HepG2 (cell line): ENCODE measurements around the gene RAPGEF6. TPM values are rescaled to one million over a fixed set of nuclear protein-coding genes. Genes with fewer than 3 reads are reported as not detected.
"Not testable (repeated sequence)": the region's sequence is repeated elsewhere in the genome, so short reads cannot be mapped to it uniquely, and the experiment has no call there.

Experiments used
- ATAC-seq: fragments of 200-7000 bp; cut with Tn5 transposase; 3 replicates; pipeline ENCODE4 v1.9.1; 2020; ENCODE audit warnings: mild to moderate bottlenecking, moderate library complexity
- BruUV-seq: library from RNA; stranded (reverse); fragments of 400-500 nt; replicated peaks from 2 replicates; lab custom pipeline; 2021; lab: Mats Ljungman, UMichigan
- CTCF ChIA-PET: fragments of 300-600 bp; formaldehyde crosslinking; extraction: SDS; loops from one replicate; lab custom pipeline; 2021; ENCODE audit warnings: low total read pairs, inconsistent platforms, low intra/inter-chr PET ratio; lab: Yijun Ruan, JAX
- POLR2A ChIA-PET: fragments of 350-600 bp; sonication (Branson Sonifier 250); formaldehyde crosslinking; loops from one replicate; lab custom pipeline; 2020; ENCODE audit warnings: antibody characterized with exemption, inconsistent platforms; lab: Yijun Ruan, JAX
- DNase-seq: peaks from one replicate; pipeline ENCODE4 v3.0.0-alpha.2; 2015; ENCODE audit warnings: low spot score
- FAIRE-seq: peaks from 3 replicates; lab custom pipeline; 2011; peaks lifted over from hg19 to GRCh38; lab: Jason Lieb, UNC
- H2AFZ ChIP-seq: one replicate; pipeline ENCODE4 v1.6.1; 2011; ENCODE audit warnings: low read length, inconsistent platforms
- H3K27ac ChIP-seq: fragments of 300-600 bp; 3 replicates; pipeline ENCODE4 v1.8.0; 2011; ENCODE audit warnings: mixed run types, mild to moderate bottlenecking, mixed read lengths, low read length, inconsistent platforms; ENCODE audit not compliant: insufficient read depth; ENCODE audit errors: extremely low read length
- H3K27me3 ChIP-seq, 2 experiments: fragments of 200-600 bp in 1 of 2; 2 replicates in 1 of 2; 3 replicates in 1 of 2; pipeline versions ENCODE4 v1.6.0 to v1.8.0; 2011; ENCODE audit warnings: low read length in 2 of 2, mild to moderate bottlenecking in 2 of 2, moderate library complexity in 2 of 2, inconsistent platforms in 1 of 2; ENCODE audit not compliant: insufficient read depth in 2 of 2, control insufficient read depth in 1 of 2
- H3K36me3 ChIP-seq, 2 experiments: fragments of 200-600 bp in 1 of 2; replicated peaks in 1 of 2; 2 replicates in 1 of 2; 3 replicates in 1 of 2; pipeline versions ENCODE4 v1.5.1 to v1.8.0; 2011; ENCODE audit warnings: low read length in 2 of 2, inconsistent platforms in 1 of 2; ENCODE audit not compliant: insufficient read depth in 2 of 2, control insufficient read depth in 1 of 2
- H3K4me1 ChIP-seq: 2 replicates; pipeline ENCODE4 v1.5.1; 2012; ENCODE audit warnings: low read length, inconsistent platforms; ENCODE audit not compliant: insufficient read depth
- H3K4me2 ChIP-seq: 2 replicates; pipeline ENCODE4 v1.6.0; 2011; ENCODE audit warnings: low read depth, low read length, inconsistent platforms
- H3K4me3 ChIP-seq, 3 experiments: fragments of 200-600 bp in 1 of 3; sonication (generic), shearing (Covaris generic) in 1 of 3; replicated peaks in 1 of 3; 2 replicates each; pipeline ENCODE4 v1.5.1; 2011 to 2016; ENCODE audit warnings: low read length in 3 of 3, inconsistent platforms in 2 of 3, low read depth in 2 of 3, mild to moderate bottlenecking in 2 of 3, control low read depth in 1 of 3, mixed read lengths in 1 of 3; ENCODE audit not compliant: insufficient read depth in 1 of 3
- H3K79me2 ChIP-seq: one replicate; pipeline ENCODE4 v1.6.1; 2011; ENCODE audit warnings: low read length, inconsistent platforms; ENCODE audit not compliant: insufficient read depth
- H3K9ac ChIP-seq: 2 replicates; pipeline ENCODE4 v1.6.0; 2011; ENCODE audit warnings: mild to moderate bottlenecking, low read depth, low read length, inconsistent platforms; ENCODE audit not compliant: insufficient read depth
- H3K9me3 ChIP-seq: 2 replicates; pipeline ENCODE4 v1.5.1; 2012; ENCODE audit warnings: mild to moderate bottlenecking, low read length
- H4K20me1 ChIP-seq: 2 replicates; pipeline ENCODE4 v1.6.0; 2011; ENCODE audit warnings: inconsistent platforms, mild to moderate bottlenecking, low read length, moderate library complexity; ENCODE audit not compliant: insufficient read depth
- HOXA9 ChIP-seq: sonication (generic); formaldehyde crosslinking; IDR thresholded peaks from 2 replicates; pipeline ENCODE4 v1.8.1; 2022; ENCODE audit warnings: missing genetic modification reagents, mild to moderate bottlenecking, moderate library complexity, borderline replicate concordance
- KLF15 ChIP-seq: sonication (generic); formaldehyde crosslinking; IDR thresholded peaks from 2 replicates; pipeline ENCODE4 v1.8.1; 2023; ENCODE audit warnings: borderline replicate concordance, mild to moderate bottlenecking, inconsistent platforms, missing genetic modification reagents, mixed read lengths
- TBX2 ChIP-seq: sonication (generic); formaldehyde crosslinking; IDR thresholded peaks from 2 replicates; pipeline ENCODE4 v1.5.0; 2020; ENCODE audit warnings: missing genetic modification reagents, mild to moderate bottlenecking, borderline replicate concordance
- ZNF121 ChIP-seq: sonication (generic); formaldehyde crosslinking; IDR thresholded peaks from 2 replicates; pipeline ENCODE4 v1.5.0; 2020; ENCODE audit warnings: mild to moderate bottlenecking, missing genetic modification reagents
- ZNF281 ChIP-seq: sonication (generic); formaldehyde crosslinking; IDR thresholded peaks from 2 replicates; pipeline ENCODE4 v1.4.0; 2020; ENCODE audit warnings: missing genetic modification reagents, borderline replicate concordance
- ZNF749 ChIP-seq: sonication (generic); formaldehyde crosslinking; IDR thresholded peaks from 2 replicates; pipeline ENCODE4 v1.8.0; 2022; ENCODE audit warnings: mild to moderate bottlenecking, missing genetic modification reagents, moderate library complexity, borderline replicate concordance
- WGBS: methylation state at CpG from one replicate; pipeline ENCODE4 v1.1.6; 2017; ENCODE audit warnings: low lambda C conversion rate; 5-methylcytosine and 5-hydroxymethylcytosine counted together
- in situ Hi-C: cut with HindIII; loops from 2 replicates; pipeline ENCODE4 v1.10.0; 2017; ENCODE audit warnings: low pct_unique_long_range_greater_than_20kb; ENCODE audit not compliant: extremely low pct_ligation_motif_present
- intact Hi-C: fragments of 100-400 bp; cut with micrococcal nuclease; formaldehyde crosslinking; loops from one replicate; pipeline ENCODE4 v1.10.0; 2022; ENCODE audit not compliant: unreplicated experiment
- polyA plus RNA-seq, 8 experiments: library from polyadenylated mRNA; depleted of rRNA in 3 of 8; stranded (reverse) in 7 of 8; unstranded in 1 of 8; fragments of >200 nt; fragmentation: Illumina TruSeq in 4 of 8; extraction: Trizol in 4 of 8; gene quantifications; 2 replicates each; pipeline versions ENCODE4 v1.2.1 to v1.2.3, GENCODE V29; 2011 to 2016; ENCODE audit warnings: low read depth in 4 of 8, missing spikeins in 1 of 8, mixed read lengths in 1 of 8; ENCODE audit not compliant: insufficient read depth in 1 of 8
- total RNA-seq, 5 experiments: library from RNA; depleted of rRNA; stranded (reverse); fragments of >200 nt; fragmentation: Illumina TruSeq; extraction: Trizol; gene quantifications; 2 replicates each; pipeline ENCODE4 v1.2.3, GENCODE V29; 2016; ENCODE audit warnings: low read depth in 1 of 5
- TF ChIP-seq, protein P1 (sequence below): sonication (generic); formaldehyde crosslinking; IDR thresholded peaks from 2 replicates; pipeline ENCODE4 v1.4.0; 2020; ENCODE audit warnings: missing genetic modification reagents, borderline replicate concordance
- TF ChIP-seq, protein P2 (sequence below): sonication (generic); formaldehyde crosslinking; IDR thresholded peaks from 2 replicates; pipeline ENCODE4 v1.4.0; 2020; ENCODE audit warnings: mild to moderate bottlenecking, missing genetic modification reagents, borderline replicate concordance

The RAPGEF6 gene
- total and polyA plus RNA-seq, 2 of the 13 experiments (the other 11 are each of a cell fraction or from before 2014, with no cell fraction given), result 7.7 to 24.6 TPM

GRCh38 chr5:131621164-131621563, 13.9 kb downstream of the RAPGEF6 start:
- BruUV-seq, CTCF ChIA-PET, H3K27me3 ChIP-seq, H3K4me3 ChIP-seq, H3K4me2 ChIP-seq, H3K9ac ChIP-seq, DNase-seq, ATAC-seq, H3K36me3 ChIP-seq, FAIRE-seq, H3K9me3 ChIP-seq, H3K27ac ChIP-seq, H2AFZ ChIP-seq, intact Hi-C loops, in situ Hi-C loops, POLR2A ChIA-PET: not testable (repeated sequence)
- WGBS, result 95% methylated on average over 2 of the region's 2 CpGs
- peaks cover 76% of the 10 kb centered on the region for H3K4me1 ChIP-seq
- H3K79me2 ChIP-seq, result peaks cover 97% of the 10 kb centered on the region
- peak; percentile 88 for TF ChIP-seq ZNF121 (CRISPR knock-in tag)
- peaks cover 16% of the 10 kb centered on the region for H4K20me1 ChIP-seq

DNA sequence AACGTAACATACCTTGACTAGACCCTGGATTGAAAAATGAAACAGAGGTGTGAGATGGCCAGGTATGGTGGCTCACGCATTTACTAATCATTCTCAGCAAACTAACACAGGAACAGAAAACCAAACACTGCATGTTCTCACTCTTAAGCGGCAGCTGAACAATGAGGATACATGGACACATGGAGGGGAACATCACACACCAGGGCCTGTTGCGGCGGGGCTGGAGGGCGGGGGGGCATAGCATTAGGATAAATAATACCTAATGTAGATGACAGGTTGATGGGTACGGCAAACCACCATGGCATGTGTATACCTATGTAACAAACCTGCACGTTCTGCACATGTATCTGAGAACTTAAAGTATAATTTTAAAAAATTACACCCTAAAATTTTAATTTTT, 15.9 kb downstream of the RAPGEF6 start:
- Histone ChIP-seq H3K36me3 (peaks cover 1 to 4% of the 10 kb centered on the region in 2 experiments; a peak in 2 of 5 replicates), H3K27me3 (no peaks in the 10 kb centered on the region), H4K20me1 (peaks cover 12% of the 10 kb centered on the region), H3K27ac (no peak overlapping the region), H3K9me3 (no peaks in the 10 kb centered on the region), H2AFZ (no peak overlapping the region), H3K9ac (no peak overlapping the region), H3K4me1 (peaks cover 70% of the 10 kb centered on the region), H3K4me3 (no peak overlapping the region), H3K4me2 (no peak overlapping the region), H3K79me2 (peaks cover 99% of the 10 kb centered on the region)
- 83% methylated on average over 8 of the region's 8 CpGs for WGBS
- in situ Hi-C loops (loop anchor here (10.0 kb wide), 1 partner anchor 386 kb away; no protein-coding TSS in a partner anchor), intact Hi-C loops (no loop called here)
- no TSS peak for BruUV-seq
- ATAC-seq (no peak), FAIRE-seq (no peak), DNase-seq (no peak)
- ChIA-PET POLR2A (no interaction called here), CTCF (no interaction called here)
- TF ChIP-seq KLF15, result no peak
- no peak for TF ChIP-seq HOXA9 (CRISPR knock-in tag)
- no peak for TF ChIP-seq TBX2 (CRISPR knock-in tag)
- TF ChIP-seq, protein P1, sequence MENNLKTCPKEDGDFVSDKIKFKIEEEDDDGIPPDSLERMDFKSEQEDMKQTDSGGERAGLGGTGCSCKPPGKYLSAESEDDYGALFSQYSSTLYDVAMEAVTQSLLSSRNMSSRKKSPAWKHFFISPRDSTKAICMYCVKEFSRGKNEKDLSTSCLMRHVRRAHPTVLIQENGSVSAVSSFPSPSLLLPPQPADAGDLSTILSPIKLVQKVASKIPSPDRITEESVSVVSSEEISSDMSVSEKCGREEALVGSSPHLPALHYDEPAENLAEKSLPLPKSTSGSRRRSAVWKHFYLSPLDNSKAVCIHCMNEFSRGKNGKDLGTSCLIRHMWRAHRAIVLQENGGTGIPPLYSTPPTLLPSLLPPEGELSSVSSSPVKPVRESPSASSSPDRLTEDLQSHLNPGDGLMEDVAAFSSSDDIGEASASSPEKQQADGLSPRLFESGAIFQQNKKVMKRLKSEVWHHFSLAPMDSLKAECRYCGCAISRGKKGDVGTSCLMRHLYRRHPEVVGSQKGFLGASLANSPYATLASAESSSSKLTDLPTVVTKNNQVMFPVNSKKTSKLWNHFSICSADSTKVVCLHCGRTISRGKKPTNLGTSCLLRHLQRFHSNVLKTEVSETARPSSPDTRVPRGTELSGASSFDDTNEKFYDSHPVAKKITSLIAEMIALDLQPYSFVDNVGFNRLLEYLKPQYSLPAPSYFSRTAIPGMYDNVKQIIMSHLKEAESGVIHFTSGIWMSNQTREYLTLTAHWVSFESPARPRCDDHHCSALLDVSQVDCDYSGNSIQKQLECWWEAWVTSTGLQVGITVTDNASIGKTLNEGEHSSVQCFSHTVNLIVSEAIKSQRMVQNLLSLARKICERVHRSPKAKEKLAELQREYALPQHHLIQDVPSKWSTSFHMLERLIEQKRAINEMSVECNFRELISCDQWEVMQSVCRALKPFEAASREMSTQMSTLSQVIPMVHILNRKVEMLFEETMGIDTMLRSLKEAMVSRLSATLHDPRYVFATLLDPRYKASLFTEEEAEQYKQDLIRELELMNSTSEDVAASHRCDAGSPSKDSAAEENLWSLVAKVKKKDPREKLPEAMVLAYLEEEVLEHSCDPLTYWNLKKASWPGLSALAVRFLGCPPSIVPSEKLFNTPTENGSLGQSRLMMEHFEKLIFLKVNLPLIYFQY (CRISPR knock-in tag), result no peak
- no peak for TF ChIP-seq ZNF749 (CRISPR knock-in tag)
- TF ChIP-seq, protein P2, sequence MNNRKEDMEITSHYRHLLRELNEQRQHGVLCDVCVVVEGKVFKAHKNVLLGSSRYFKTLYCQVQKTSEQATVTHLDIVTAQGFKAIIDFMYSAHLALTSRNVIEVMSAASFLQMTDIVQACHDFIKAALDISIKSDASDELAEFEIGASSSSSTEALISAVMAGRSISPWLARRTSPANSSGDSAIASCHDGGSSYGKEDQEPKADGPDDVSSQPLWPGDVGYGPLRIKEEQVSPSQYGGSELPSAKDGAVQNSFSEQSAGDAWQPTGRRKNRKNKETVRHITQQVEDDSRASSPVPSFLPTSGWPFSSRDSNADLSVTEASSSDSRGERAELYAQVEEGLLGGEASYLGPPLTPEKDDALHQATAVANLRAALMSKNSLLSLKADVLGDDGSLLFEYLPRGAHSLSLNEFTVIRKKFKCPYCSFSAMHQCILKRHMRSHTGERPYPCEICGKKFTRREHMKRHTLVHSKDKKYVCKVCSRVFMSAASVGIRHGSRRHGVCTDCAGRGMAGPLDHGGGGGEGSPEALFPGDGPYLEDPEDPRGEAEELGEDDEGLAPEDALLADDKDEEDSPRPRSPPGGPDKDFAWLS (CRISPR knock-in tag), result no peak
- TF ChIP-seq ZNF281, result no peak
